ENCODE results near the gene MLX. TPM values are rescaled to one million over a fixed set of nuclear protein-coding genes. Genes with fewer than 3 reads are reported as not detected.

The MLX gene
- total RNA-seq, 1 donor from 2014 or later: 61.3 TPM

DNA sequence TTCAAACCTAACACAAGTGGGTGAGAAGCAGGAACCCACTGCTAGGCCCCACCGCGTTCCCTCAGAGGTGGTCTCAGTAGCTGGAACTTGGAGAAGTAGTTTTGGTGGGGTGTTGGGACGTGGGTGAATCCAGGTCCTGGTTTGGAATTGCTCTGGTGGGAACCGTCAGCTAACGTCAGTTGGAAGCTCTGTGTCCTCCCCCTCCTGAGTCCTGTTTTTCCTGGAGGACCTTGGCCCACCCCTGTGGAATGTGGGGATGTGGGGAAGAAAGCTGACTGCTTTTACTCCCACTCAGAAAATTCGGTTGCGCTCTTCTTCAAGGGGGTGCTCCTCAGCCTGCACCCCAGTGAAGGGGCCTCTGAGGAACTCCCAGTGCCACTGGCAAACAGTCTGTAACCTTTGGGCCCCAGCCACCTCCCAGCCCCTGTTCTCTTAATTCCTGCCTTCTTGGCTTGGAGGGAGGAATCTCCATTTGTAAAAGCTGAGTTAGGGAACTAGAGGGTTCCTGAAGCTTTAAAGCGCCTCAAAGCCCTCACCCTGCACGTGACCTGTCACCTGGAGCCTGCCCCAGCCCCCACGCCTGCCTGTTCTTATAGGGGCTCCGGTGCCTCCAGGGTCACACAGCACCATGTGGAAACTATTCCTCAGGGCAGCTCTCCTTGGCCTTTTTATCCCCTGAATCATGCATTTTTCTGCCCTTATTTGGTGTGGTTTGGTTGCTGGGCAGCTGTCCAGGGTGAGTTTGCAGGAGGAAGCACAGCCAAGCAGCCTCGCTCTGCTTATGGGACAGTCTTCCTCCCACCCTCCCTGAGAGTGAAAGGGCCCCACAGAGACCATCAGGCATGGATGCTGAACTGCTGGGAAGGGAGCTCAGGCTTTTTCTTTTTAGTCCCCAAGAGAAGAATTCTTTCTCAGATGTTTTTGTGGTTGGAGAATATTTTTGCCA lies 47.1 kb upstream of the MLX start:
- DNase-seq: peak; percentile 77
- Histone ChIP-seq H3K36me3 (peaks cover 17% of the 10 kb centered on the region), H3K4me1 (peaks cover 70% of the 10 kb centered on the region), H3K9me3 (no peaks in the 10 kb centered on the region), H3K4me3 (no peak overlapping the region), H3K27me3 (no peaks in the 10 kb centered on the region), H3K27ac (peak overlapping the region; percentile 81)
- TF ChIP-seq, protein P1, sequence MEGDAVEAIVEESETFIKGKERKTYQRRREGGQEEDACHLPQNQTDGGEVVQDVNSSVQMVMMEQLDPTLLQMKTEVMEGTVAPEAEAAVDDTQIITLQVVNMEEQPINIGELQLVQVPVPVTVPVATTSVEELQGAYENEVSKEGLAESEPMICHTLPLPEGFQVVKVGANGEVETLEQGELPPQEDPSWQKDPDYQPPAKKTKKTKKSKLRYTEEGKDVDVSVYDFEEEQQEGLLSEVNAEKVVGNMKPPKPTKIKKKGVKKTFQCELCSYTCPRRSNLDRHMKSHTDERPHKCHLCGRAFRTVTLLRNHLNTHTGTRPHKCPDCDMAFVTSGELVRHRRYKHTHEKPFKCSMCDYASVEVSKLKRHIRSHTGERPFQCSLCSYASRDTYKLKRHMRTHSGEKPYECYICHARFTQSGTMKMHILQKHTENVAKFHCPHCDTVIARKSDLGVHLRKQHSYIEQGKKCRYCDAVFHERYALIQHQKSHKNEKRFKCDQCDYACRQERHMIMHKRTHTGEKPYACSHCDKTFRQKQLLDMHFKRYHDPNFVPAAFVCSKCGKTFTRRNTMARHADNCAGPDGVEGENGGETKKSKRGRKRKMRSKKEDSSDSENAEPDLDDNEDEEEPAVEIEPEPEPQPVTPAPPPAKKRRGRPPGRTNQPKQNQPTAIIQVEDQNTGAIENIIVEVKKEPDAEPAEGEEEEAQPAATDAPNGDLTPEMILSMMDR (IDR thresholded peaks at IDR 0.05): no peak
- peak; percentile 51 for ATAC-seq
- intact Hi-C loops (cut with DNase I): loop anchor here (10.0 kb wide), 1 partner anchor 215 kb away; no protein-coding TSS in a partner anchor

DNA sequence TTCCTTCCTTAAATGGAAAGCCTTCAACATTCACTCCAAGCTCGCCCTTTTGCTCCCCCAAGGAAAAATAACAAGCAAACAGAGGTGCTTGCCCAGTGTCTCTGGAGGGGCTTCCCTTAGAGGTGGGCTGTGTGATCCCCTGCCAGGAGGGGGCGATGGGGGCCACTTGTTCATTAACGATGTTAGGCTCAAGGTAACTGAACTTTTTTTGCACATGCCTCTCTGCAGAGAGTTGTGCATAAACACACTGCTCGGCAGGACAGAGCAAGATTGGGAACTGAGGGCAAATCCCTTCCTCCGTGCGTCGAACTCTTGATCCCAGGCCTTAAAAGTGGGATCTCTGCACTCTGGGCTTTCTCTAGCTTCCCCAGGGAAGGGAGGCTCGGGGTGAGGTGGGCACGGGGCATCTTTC lies 46.4 kb upstream of the MLX start:
- Histone ChIP-seq H3K27me3 (no peaks in the 10 kb centered on the region), H3K9me3 (no peaks in the 10 kb centered on the region), H3K4me1 (peaks cover 71% of the 10 kb centered on the region), H3K4me3 (no peak overlapping the region), H3K27ac (peak overlapping the region; percentile 81), H3K36me3 (peaks cover 14% of the 10 kb centered on the region)
- TF ChIP-seq, protein P1 (IDR thresholded peaks at IDR 0.05): peak; percentile 25
- no peak for DNase-seq
- ATAC-seq: no peak
- intact Hi-C loops (cut with DNase I): no loop called here

- TF ChIP-seq, protein P1 (IDR thresholded peaks at IDR 0.05): no peak
- intact Hi-C loops (cut with DNase I): no loop called here
- ATAC-seq (no peak), DNase-seq (no peak)
- H3K4me1 ChIP-seq: peaks cover 76% of the 10 kb centered on the region
- no peaks in the 10 kb centered on the region for H3K27me3 ChIP-seq
- H3K4me3 ChIP-seq: no peak overlapping the region
- H3K9me3 ChIP-seq: no peaks in the 10 kb centered on the region
- H3K27ac ChIP-seq: peak overlapping the region; percentile 81
- peaks cover 14% of the 10 kb centered on the region for H3K36me3 ChIP-seq
Observed at GRCh38 chr17:42521036-42521435, 45.9 kb upstream of the MLX start.

DNA sequence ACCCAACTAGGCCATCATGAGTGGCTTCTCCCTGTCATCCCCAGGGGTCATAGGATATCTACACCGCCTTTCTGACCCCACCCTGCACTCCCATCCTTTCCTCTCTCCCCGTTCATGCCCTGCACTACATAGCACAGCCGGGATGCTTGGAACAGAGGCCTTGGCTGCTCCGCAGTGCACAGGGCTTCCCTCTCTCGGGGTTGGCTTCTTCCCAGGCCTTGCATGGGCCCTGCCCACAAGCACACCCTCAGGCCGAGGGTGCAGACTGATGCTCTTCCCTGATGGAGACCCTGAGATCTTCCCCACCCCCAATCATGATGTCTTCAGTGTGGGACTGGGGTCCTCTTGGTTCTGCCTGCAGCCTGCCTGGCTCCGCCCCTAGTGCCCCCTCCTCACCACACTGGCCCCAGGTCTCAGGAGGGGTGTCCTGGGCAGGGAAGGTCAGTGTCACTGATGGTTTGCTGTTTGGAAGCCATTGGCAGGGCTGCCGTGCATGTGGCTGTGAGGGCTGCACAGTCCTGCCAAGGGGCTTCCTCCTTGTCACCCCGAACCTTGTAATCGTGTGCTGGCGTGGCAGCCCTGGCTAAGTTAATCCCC lies 45.1 kb upstream of the MLX start:
- TF ChIP-seq, protein P1 (IDR thresholded peaks at IDR 0.05): no peak
- H3K36me3 ChIP-seq: peaks cover 10% of the 10 kb centered on the region
- peaks cover 80% of the 10 kb centered on the region for H3K4me1 ChIP-seq
- H3K9me3 ChIP-seq: no peaks in the 10 kb centered on the region
- peak overlapping the region; percentile 81 for H3K27ac ChIP-seq
- no peaks in the 10 kb centered on the region for H3K27me3 ChIP-seq
- H3K4me3 ChIP-seq: no peak overlapping the region
- DNase-seq (no peak), ATAC-seq (no peak)
- intact Hi-C loops (cut with DNase I): no loop called here

DNA sequence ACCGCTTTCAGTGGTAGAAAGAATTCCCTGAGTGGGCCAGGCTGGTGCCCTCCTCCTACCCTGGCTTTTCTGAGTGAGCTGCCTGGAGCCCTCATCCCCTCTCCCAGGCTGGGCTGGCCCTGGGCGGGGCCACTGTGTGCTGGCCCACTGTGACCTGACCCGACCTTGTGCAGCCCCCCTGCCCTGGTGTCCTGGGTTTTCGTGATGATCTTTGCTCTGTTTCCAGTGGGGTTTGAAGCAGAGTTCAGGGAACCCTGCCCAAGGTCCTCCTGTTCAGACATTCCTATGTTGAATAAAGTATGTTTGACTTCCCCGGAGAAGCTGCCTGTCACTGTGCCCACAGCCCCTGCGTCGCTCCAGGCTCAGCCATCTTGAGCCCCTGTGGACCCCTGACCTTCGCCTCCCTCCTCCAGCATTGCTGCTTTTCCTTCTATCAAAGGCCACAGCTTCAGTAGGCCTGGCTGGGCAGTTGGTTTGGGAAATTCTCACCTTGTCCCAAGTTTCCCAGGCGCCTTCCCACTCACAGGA lies 44.6 kb upstream of the MLX start:
- TF ChIP-seq, protein P1 (IDR thresholded peaks at IDR 0.05): no peak
- intact Hi-C loops (cut with DNase I): no loop called here
- ATAC-seq: no peak

More for the DNA sequence above, 44.6 kb upstream of the MLX start:
- H3K4me1 ChIP-seq: peaks cover 79% of the 10 kb centered on the region
- no peaks in the 10 kb centered on the region for H3K27me3 ChIP-seq
- H3K36me3 ChIP-seq: peaks cover 8% of the 10 kb centered on the region
- peak overlapping the region; percentile 81 for H3K27ac ChIP-seq
- H3K4me3 ChIP-seq: no peak overlapping the region
- H3K9me3 ChIP-seq: no peaks in the 10 kb centered on the region
- no peak for DNase-seq
